Eye (tissue), 1 donor: ENCODE measurements around the gene CCL16.
"Not testable (repeated sequence)": the region's sequence is repeated elsewhere in the genome, so short reads cannot be mapped to it uniquely, and the experiment has no call there.

Source experiments
- DNase-seq: peaks from one replicate; pipeline ENCODE4 v3.0.0-alpha.2; 2015

The CCL16 gene

GRCh38 chr17:35981246-35981645 lies at the start of gene CCL16:
Gene CCL16, minus strand, starts transcription at chr17:35981497. Its CDS starts 77 bp downstream, at chr17:35981420.
- no peak for DNase-seq

- DNase-seq = no peak
These were observed 49.7 kb upstream of the CCL16 start for GRCh38 chr17:36030956-36031355.

GRCh38 chr17:36027761-36028160 lies 46.5 kb upstream of the CCL16 start:
- no peak for DNase-seq

GRCh38 chr17:36024106-36024869 lies 43.0 kb upstream of the CCL16 start:
- DNase-seq = no peak

GRCh38 chr17:36019423-36019822 lies 38.1 kb upstream of the CCL16 start:
- no peak for DNase-seq

- no peak for DNase-seq
These were observed 36.5 kb upstream of the CCL16 start, which contains the start of gene CCL23 for GRCh38 chr17:36017799-36018198. Gene CCL23, minus strand, starts transcription at chr17:36017972. Its CDS starts 75 bp downstream, at chr17:36017897.

GRCh38 chr17:36016555-36016954 lies 35.3 kb upstream of the CCL16 start:
- DNase-seq = no peak

GRCh38 chr17:36015895-36016294 lies 34.6 kb upstream of the CCL16 start:
- not testable (repeated sequence) for DNase-seq

- no peak for DNase-seq
These were observed 33.6 kb upstream of the CCL16 start for GRCh38 chr17:36014946-36015345.

GRCh38 chr17:36011201-36011600 lies 29.9 kb upstream of the CCL16 start:
- DNase-seq = no peak

- DNase-seq = no peak
These were observed 27.8 kb upstream of the CCL16 start for GRCh38 chr17:36008998-36009665.

GRCh38 chr17:36004594-36005108 lies 23.4 kb upstream of the CCL16 start:
- DNase-seq = no peak

- DNase-seq = no peak
These were observed 21.3 kb upstream of the CCL16 start for GRCh38 chr17:36002631-36003030.

GRCh38 chr17:36001862-36002603 lies 20.7 kb upstream of the CCL16 start:
- DNase-seq = peak; percentile 1

- no peak for DNase-seq
These were observed 19.9 kb upstream of the CCL16 start, which contains the start of gene CCL15 for GRCh38 chr17:36001110-36001771. Gene CCL15, minus strand, starts transcription at chr17:36001553. Its CDS starts 61 bp downstream, at chr17:36001492.

- no peak for DNase-seq
These were observed 19.4 kb upstream of the CCL16 start for GRCh38 chr17:36000732-36001109.

- DNase-seq = no peak
These were observed 17.5 kb upstream of the CCL16 start for GRCh38 chr17:35998756-35999155.

- DNase-seq = no peak
These were observed 16.8 kb upstream of the CCL16 start for GRCh38 chr17:35998018-35998545.

- not testable (repeated sequence) for DNase-seq
These were observed 14.0 kb upstream of the CCL16 start for GRCh38 chr17:35995346-35995745.

GRCh38 chr17:35991075-35991474 lies 9.8 kb upstream of the CCL16 start:
- DNase-seq = no peak

GRCh38 chr17:35988164-35988563 lies 6.9 kb upstream of the CCL16 start:
- no peak for DNase-seq

GRCh38 chr17:35986643-35987042 lies 5.3 kb upstream of the CCL16 start, which contains the start of gene CCL14:
Gene CCL14, minus strand, starts transcription at chr17:35986729. Its CDS starts 80 bp downstream, at chr17:35986649.
- no peak for DNase-seq
